BJ (cell line): ENCODE results near the gene FCHSD2. TPM values are rescaled to one million over a fixed set of nuclear protein-coding genes. Genes with fewer than 3 reads are reported as not detected.

Experiments
- CTCF ChIA-PET: fragments of 350-600 bp; formaldehyde crosslinking; extraction: SDS; loops from one replicate; lab custom pipeline; 2021; ENCODE audit warnings: antibody characterized with exemption, inconsistent platforms; lab: Yijun Ruan, JAX
- POLR2A ChIA-PET: fragments of 300-600 bp; sonication (Branson Sonifier 250); formaldehyde crosslinking; extraction: SDS; loops from one replicate; lab custom pipeline; 2021; ENCODE audit warnings: antibody characterized with exemption; lab: Charles Lee
- DNase-seq: peaks from one replicate; pipeline ENCODE4 v3.0.0-alpha.2; 2011; ENCODE audit warnings: low read depth
- H3K27me3 ChIP-seq: 2 replicates; pipeline ENCODE4 v1.6.0; 2011; ENCODE audit warnings: low read length; ENCODE audit not compliant: control insufficient read depth, insufficient read depth
- H3K36me3 ChIP-seq: 2 replicates; pipeline ENCODE4 v1.5.1; 2011; ENCODE audit warnings: low read length; ENCODE audit not compliant: control insufficient read depth, insufficient read depth
- H3K4me3 ChIP-seq: 2 replicates; pipeline ENCODE4 v1.5.1; 2011; ENCODE audit warnings: low read depth, mild to moderate bottlenecking, control low read depth, low read length
- CTCF ChIP-seq: IDR thresholded peaks from 2 replicates; pipeline ENCODE4 v1.5.1; 2011; ENCODE audit warnings: low read depth, mild to moderate bottlenecking, control low read depth, inconsistent platforms, low read length, moderate library complexity; ENCODE audit not compliant: insufficient read depth
- polyA plus RNA-seq: library from polyadenylated mRNA; depleted of rRNA; stranded (reverse); fragments of >200 nt; gene quantifications from 2 replicates; pipeline ENCODE4 v1.2.3, GENCODE V29; 2011

The FCHSD2 gene
- polyA plus RNA-seq, 1 experiment = 24.9 TPM

GRCh38 chr11:73168925-73169579 is 26.9 kb upstream of the FCHSD2 start:
- ChIA-PET POLR2A (no interaction called here), CTCF (interaction anchor here (1.0 to 4.3 kb wide), 3 partner anchors 8 to 16 kb away, joined by 3 to 18 read pairs (median 3); no protein-coding TSS in a partner anchor)
- DNase-seq = no peak
- TF ChIP-seq CTCF = no peak
- Histone ChIP-seq H3K27me3 (no peaks in the 10 kb centered on the region), H3K4me3 (no peak overlapping the region), H3K36me3 (no peaks in the 10 kb centered on the region)

GRCh38 chr11:73167363-73167954 is 25.3 kb upstream of the FCHSD2 start:
- no peaks in the 10 kb centered on the region for H3K27me3 ChIP-seq
- no peak overlapping the region for H3K4me3 ChIP-seq
- no peaks in the 10 kb centered on the region for H3K36me3 ChIP-seq
- no peak for DNase-seq
- POLR2A ChIA-PET = no interaction called here
- TF ChIP-seq CTCF = no peak
- CTCF ChIA-PET = interaction anchor here (1.2 to 4.3 kb wide), 3 partner anchors 10 to 13 kb away, joined by 4 to 18 read pairs (median 5); no protein-coding TSS in a partner anchor

GRCh38 chr11:73164803-73165540 is 22.9 kb upstream of the FCHSD2 start:
- ChIA-PET CTCF (interaction anchor here (1.0 to 4.4 kb wide), 4 partner anchors 13 to 300 kb away, joined by 3 to 27 read pairs (median 6); partner anchors contain the start of gene FCHSD2), POLR2A (no interaction called here)
- no peak for DNase-seq
- no peak for TF ChIP-seq CTCF
- Histone ChIP-seq H3K36me3 (no peaks in the 10 kb centered on the region), H3K27me3 (no peaks in the 10 kb centered on the region), H3K4me3 (no peak overlapping the region)

- ChIA-PET POLR2A (no interaction called here), CTCF (interaction anchor here (1.1 to 4.4 kb wide), 5 partner anchors 14 to 332 kb away, joined by 3 to 27 read pairs (median 9); partner anchors contain the start of gene FCHSD2)
- TF ChIP-seq CTCF = no peak
- Histone ChIP-seq H3K4me3 (no peak overlapping the region), H3K36me3 (no peaks in the 10 kb centered on the region), H3K27me3 (no peaks in the 10 kb centered on the region)
- DNase-seq = no peak
Measured at GRCh38 chr11:73163638-73164174, 21.6 kb upstream of the FCHSD2 start.
